GM18870 (cell line): ENCODE results near the gene RNF217.
"Not testable (repeated sequence)": the region's sequence is repeated elsewhere in the genome, so short reads cannot be mapped to it uniquely, and the experiment has no call there.

Source experiments
- ATAC-seq: cut with Tn5 transposase; IDR thresholded peaks from one replicate; pipeline ENCODE4 v1.9.1; 2021; ENCODE audit warnings: moderate library complexity; ENCODE audit not compliant: unreplicated experiment

Gene RNF217

DNA sequence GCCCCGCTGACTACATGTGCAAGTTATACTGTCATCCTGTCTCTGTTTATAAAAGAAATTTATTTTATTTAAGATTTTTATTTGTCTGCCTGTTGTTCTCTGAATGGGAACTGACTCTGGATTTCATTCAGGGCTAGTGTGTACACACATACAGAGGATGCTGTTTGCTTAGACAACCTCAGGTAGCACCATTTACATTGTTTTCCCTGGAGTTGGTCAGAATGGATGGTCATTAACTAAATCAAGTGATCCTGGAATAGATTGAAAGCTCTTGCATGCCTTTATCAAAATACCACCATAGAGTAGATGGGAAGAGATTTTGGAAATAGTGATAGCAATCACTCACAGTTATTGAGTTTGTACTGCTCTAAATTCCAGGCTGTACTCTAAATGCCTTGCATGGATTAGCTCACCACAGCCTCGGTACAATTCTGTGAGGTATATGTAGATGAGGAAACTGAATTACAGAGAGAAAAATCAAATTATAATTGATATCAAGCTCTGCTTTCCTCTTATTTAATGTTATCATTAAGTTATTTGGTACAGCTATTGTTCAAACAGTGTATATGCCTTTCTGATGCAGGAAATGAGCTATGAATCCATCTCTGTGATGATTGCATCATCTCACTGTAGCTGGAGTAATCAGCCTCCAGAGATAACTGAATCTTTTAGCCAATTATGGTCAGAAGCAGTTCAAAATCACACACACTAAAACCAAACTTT is 51.9 kb downstream of the RNF217 start:
- ATAC-seq = no peak

DNA sequence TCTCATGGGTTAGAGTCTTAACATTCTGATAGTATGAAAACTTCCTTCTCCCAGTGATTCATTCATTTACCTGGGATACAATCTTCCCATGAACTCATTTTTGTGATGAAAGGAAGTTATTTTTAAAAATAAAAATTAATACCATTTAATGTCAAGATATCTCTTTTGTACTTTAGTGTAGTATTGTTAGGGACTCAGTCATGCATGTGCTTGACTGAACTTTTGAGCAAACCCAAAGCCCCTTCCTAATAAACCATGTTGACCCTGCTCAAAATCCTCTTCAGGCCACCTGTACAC is 52.4 kb downstream of the RNF217 start:
- ATAC-seq = no peak

DNA sequence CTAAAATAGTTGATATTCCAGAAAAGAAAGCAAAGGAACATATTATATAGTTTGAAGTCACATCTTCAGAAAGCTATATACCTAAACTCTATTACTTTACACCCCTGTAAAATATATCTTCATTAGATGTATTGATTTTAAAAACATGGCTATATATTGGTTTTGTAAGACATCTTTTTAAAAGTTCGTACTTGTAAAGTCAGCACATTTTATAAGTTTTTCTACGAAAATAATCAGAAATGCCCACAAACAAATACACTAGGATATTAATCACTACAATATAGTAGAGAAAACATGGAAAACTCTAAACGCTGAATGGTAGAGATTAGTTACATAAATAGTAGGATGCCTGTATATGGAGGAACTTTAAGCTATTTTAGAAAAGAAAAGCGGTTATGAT is 52.9 kb downstream of the RNF217 start:
- no peak for ATAC-seq

DNA sequence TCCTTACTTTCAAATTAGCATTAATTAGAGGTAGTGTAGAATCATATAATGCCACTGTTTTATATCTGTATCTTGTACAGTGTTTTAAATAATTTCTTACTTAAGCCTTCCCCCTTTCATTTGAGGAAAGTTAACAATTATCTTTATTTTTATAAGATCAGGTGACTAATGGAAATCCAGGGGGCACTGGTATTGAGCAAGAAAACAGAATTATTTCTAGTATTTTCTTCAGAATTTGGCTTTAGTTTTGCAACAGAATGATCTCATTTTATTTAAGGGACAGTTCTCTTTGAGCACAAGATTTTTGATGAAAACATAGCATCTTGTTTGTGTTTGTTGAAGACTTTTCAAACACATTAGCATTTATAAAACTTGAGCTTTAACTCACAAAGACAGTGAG is 55.9 kb downstream of the RNF217 start:
- no peak for ATAC-seq

DNA sequence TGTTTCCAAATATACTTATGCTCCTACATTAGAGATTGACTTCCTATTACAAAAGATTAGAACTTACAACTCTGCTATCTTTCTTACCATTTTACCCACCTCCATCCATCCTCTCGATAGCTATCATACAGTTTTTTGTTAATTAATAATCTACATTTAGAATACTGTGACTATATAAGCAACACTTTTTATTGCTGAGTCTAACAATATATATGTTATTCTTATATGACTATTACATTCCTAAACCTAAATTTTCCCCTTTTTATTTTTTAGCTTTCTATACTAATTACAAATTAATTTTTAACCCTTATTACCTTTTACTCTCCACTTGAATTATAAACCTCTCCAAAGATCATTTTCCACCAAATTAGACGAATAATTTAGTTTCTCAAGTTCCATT is 57.0 kb downstream of the RNF217 start:
- ATAC-seq = no peak

DNA sequence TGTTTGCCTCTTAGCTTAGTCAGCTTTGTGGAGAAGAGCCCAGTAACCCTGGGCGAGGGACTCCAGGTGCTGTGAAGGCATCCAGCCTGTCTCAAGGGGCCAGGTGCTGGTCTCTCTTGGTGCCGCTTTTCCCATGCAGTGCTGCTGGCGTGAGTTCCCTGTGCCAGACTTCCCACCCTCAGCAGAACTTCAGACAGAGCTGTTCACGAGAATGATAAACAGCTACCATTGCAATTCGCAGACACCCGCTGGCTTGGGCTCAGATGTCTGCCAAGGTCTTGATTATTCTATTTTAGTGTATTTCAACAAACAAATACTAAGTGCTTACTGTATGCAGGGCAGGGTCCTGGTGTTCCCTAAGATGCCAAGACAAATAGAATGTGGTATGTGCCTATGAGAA is 57.7 kb downstream of the RNF217 start:
- ATAC-seq = no peak

DNA sequence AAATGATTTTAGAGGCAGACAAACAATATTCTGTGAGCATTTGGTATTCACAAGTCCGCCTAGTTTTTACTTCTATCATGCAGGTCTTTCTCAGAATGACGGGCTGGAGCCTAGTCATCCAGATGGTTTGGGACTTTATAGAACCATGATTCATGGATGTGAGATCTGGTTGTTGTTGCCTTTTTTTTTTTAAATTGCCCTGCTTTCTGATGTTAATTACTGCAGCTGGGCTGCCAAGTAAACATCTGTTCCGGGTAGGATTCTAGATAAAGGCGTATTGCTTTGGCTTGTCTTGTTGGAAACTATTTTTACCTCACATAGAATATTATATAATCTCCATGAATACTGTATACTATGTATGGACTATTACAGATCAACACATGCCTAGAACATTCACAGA is 58.1 kb downstream of the RNF217 start:
- ATAC-seq = no peak

DNA sequence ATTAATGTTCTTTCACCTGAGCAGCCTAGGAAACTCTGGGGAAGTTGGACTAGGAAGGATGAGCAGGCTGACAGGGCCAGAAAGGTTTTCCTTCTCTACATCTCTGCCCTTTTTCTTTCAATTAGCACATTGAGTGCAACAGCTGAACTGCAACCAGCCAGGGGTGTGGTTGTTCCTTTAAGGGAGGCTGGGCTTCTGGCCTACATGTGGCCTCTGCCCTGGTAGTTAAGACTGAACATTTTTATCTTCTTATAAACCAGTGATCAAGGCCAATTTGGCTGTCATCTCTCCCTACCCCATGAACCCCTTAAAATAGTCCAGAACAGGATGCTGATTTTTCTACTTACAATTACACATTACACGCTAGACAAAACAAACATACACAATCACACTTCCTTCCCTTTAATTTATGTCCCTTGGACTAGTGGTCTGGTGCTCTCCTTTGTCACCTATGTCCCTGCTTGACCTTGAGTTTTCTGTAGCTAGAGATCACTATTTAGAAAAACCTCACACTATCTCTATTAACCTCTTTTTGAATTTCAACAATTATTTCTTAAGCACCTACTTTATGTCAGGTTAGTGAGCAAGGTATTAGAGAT is 60.3 kb downstream of the RNF217 start:
- no peak for ATAC-seq

DNA sequence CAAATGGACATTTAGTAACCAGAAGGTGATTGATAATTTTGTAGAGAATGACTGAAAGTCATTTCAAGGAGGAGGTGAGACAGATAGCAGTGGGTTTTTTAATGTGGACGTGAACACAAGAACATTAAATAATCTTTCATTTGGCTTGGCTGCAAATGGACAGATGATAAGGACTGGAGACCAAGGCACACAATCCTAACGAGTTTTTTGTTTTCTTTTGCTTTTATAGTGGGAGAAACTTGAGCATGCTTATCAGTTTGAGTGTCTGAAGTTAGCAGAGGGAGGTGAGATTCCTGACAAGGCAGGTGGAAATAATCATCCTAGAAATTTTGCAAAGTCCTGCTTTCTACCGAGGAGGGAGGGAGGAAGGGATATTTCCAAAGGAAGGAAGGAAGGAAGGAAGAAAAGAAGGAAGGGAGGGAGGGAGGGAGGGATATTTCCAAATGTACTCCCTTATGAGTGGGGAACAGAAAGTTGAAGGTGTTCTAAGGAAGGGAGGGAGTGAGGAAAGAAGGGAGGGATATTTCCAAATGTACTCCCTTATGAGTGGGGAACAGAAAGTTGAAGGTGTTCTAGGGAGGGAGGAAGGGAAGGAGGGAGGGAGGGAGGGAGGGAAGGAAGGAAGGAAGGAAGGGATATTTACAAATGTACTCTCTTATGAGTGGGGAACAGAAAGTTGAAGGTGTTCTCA is 63.1 kb downstream of the RNF217 start:
- ATAC-seq = no peak

DNA sequence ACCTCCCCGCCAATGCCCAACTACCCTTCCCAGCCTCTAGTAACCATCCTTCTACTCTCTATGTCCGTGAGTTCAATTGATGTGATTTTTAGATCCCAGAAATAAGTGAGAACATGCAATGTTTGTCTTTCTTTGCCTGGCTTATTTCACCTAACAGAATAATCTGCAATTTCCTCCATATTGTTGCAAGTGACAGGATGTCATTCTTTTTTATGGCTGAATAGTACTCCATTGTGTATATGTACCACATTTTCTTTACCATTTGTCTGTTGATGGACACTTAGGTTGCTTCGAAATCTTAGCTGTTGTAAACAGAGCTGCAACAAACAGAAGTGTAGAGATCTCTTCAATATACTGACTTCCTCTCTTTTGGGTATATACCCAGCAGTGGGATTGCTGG is 65.0 kb downstream of the RNF217 start:
- no peak for ATAC-seq

DNA sequence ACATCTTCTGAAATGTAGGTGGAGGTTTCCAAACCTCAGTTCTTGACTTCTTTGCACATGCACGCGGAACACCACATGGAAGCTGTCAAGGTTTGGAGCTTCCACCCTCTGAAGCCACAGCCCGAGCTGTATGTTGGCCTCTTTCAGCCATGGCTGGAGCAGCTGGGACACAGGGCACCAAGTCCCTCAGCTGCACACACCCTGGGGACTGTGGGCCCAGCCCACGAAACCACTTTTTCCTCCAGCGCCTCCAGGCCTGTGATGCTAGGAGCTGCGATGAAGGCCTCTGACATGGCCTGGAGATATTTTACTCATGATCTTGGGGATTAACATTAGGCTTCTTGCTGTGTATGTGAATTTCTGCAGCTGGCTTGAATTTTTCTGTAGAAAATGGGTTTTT is 68.7 kb downstream of the RNF217 start:
- ATAC-seq = no peak

DNA sequence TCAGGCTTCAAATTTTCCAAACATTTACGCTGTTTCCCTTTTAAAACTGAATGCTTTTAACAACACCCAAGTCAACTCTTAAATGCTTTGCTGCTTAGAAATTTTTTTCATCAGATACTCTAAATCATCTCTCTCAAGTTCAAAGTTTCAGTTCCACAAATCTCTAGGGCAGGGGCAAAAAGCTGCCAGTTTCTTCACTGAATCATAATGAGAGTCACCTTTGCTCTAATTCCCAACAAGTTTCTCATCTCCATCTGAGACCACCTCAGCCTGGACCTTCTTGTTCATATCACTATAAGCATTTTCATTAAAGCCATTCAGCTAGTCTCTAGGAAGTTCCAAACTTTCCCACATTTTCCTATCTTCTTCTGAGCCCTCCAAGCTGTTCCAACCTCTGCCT is 69.1 kb downstream of the RNF217 start:
- no peak for ATAC-seq

DNA sequence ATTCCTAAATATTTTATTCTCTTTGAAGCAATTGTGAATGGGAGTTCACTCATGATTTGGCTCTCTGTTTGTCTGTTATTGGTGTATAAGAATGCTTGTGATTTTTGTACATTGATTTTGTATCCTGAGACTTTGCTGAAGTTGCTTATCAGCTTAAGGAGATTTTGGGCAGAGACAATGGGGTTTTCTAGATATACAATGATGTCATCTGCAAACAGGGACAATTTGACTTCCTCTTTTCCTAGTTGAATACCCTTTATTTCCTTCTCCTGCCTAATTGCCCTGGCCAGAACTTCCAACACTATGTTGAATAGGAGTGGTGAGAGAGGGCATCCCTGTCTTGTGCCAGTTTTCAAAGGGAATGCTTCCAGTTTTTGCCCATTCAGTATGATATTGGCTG is 72.7 kb downstream of the RNF217 start:
- ATAC-seq = not testable (repeated sequence)

DNA sequence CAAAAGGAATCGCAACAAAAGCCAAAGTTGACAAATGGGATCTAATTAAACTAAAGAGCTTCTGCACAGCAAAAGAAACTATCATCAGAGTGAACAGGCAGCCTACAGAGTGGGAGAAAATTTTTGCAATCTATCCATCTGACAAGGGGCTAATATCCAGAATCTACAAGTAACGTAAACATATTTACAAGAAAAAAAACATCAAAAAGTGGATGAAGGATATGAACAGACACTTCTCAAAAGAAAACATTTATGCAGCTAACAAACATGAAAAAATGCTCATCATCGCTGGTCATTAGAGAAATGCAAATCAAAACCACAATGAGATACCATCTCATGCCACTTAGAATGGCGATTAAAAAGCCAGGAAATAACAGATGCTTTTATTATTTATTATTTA is 74.2 kb downstream of the RNF217 start:
- not testable (repeated sequence) for ATAC-seq

DNA sequence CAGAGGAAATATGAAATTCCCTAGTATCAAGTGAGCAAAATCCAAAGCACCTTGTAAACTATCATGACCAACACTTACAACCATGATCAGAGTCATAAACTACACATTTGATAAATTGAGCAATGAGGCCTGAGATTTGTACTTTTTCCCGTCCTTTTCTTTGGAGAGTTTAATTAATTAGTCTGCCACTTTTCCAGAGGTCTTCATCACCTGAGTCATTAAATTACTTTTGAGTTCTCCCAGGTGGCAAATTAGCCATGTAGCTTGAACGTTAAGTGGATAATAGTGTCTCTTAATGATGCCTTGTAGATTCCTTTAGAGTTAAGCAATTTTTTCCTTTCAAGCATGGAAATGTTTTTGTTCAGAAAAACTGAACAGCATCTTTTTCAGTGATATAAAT is 75.6 kb downstream of the RNF217 start:
- no peak for ATAC-seq

DNA sequence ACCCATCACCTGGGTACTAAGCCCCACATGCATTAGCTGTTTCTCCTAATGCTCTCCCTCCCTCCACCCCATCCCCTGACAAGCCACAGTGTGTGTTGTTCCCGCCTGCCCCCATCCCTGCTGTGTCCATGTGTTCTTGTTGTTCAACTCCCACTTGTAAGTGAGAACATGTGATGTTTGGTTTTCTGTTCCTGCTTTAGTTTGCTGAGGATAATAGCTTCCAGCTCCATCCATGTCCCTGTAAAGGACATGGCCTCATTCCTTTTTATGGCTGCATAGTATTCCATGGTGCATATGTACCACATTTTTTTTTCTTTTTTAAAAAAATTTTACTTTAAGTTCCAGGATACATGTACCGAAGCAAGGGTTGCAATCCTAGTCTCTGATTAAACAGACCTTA is 76.7 kb downstream of the RNF217 start:
- ATAC-seq = no peak

DNA sequence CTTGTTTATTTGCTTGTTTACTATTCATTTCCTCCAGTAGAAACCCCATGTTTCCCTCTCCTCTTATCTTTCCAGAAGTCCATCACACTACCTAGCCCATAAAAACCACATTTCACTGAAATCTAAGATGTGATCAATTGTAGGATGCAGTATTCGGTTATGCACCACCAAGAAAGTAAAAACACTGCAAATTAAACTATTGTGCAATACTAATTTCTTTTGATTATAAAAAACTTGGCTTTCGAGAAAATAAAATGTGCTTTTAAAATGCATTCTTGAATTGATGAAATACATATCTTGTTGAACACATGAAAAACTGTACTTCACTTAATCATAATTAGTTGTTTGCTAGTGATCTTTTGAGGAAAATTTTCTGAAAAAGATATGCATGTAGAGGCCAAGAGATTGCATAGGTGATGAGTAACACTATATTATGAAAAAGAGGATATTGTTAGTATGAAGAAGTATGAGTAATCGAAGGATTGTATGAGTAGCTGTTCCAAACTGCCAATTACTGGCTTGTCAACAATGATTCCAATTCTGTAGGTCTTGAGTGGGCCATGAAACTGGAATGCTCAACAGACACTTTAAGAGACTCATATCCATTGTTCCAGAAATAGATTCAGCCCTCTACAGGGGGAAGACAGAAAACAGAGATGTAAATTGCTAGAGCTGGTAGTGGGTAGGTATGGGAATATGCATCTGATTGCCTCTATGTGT is 79.7 kb downstream of the RNF217 start:
- no peak for ATAC-seq

DNA sequence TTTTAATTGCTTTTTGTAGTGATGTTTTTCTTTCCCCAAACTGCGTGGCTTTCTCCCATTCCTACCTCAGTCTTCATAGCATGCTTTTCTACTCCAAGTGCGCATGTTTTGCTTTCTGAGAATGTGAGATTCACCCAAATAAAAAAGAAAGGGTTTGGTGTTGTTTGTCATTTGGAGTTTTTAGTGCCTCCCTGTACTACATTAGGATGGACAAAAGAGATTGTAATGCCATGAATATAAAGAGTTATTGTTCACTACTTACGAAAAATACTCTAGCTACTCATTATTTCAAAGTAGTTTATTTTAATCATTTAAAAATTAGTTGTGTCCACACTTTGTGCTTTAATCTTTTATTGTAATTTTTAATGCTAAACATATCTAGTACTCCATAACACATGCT is 81.8 kb downstream of the RNF217 start:
- ATAC-seq = no peak

DNA sequence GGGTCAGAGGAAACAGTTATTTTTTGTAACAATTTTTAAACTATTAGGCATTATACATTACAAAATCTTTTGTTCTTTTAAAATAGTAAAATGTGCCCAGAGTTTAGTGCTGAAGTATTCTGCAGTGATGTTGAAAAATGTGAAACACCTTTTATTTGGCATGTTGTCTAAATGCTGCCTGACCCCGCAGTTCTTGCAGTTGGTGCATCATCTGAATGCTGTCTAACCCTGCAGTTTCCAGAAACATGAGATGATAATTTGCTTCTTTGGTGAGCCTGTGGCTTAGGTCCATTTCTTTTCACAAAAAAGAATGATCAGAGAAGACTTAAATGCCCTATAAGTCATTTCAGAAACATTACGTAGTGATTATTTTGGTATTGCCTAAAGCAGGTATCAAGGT is 82.4 kb downstream of the RNF217 start:
- ATAC-seq = no peak

DNA sequence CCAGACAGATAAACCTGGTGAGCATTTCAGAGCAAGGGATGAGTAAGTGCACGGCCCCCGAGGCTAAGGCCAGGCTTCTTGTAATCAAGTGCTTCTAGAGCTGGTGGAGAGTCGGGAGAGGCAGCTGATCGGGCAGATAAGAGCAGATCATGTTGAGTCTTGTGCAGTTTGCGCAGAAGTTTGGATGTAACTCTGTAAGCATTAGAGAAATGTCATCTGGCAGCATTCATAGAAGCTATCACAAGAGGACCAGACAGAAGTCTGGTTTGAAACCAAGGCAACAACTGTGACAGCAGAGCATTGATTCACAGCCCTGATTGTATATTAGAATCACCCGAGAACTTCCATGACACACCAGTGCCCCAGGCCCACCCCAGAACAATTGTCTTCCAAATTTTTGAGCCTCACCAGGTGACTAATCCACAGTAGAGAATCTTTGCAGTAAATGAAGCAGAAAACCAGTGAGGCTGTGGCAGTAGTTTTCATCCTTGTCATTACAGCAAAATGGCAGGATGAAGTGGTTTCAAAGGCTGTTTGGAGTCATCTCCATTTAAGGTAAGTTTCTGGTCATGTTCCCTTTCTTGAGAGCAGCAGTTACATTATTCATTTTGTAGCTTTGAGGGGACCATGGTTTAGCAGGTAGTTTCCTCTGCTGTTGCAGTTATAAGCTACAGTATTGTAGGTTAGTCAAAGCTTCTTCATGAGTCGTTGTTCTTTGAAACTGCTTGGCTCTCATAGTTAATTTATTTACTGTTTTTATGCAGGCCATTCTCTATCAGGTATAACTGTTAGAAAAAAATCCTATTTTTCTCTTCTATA is 84.1 kb downstream of the RNF217 start:
- ATAC-seq = no peak

DNA sequence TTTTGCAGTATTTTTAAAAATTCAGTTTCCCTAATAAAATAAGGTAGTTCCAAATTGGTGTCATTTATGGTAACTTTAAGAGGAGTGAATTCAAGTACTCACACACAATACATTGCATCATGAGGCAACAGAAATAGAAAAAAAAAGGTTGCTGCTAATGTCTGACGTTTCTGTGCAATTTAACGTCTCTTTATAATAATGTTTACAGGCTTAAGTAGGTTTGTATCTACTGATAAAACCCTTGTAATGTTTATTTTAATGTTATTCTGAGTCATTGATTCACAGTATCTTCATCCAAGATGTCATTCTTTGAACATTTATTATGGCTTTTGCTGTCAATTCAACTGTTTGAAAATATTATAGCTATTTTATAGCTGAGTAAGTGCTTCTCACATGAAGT is 86.0 kb downstream of the RNF217 start:
- no peak for ATAC-seq
